ENCODE measurements around the gene PDLIM1.

DNA sequence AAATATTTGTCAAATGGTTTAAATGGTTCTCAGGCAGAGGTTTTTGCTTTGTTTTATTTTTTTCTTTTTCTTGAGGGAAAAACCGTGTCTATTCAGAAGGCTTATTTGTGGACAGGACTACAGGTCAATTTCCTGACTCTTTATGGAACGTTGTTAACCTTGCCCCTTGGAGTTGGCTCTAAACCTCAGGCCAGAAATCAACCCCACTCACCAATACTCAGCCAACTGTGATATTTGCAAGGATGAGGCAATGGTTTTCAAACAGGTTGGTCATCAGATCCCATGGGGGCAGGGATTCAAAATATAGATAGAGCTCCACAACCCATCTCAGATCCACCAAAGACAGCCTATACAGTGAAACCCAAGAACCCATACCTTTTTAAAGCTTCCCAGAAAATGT, 10.2 kb downstream of the PDLIM1 start:
- TF ChIP-seq EZH2 (optimal IDR thresholded peaks at IDR 0.05; ENCODE audit: low read depth, low read length) (no peak), EZH2phosphoT487 (IDR thresholded peaks at IDR 0.05; ENCODE audit: low read length) (no peak)
- TF ChIP-seq, protein P1, sequence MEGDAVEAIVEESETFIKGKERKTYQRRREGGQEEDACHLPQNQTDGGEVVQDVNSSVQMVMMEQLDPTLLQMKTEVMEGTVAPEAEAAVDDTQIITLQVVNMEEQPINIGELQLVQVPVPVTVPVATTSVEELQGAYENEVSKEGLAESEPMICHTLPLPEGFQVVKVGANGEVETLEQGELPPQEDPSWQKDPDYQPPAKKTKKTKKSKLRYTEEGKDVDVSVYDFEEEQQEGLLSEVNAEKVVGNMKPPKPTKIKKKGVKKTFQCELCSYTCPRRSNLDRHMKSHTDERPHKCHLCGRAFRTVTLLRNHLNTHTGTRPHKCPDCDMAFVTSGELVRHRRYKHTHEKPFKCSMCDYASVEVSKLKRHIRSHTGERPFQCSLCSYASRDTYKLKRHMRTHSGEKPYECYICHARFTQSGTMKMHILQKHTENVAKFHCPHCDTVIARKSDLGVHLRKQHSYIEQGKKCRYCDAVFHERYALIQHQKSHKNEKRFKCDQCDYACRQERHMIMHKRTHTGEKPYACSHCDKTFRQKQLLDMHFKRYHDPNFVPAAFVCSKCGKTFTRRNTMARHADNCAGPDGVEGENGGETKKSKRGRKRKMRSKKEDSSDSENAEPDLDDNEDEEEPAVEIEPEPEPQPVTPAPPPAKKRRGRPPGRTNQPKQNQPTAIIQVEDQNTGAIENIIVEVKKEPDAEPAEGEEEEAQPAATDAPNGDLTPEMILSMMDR (IDR thresholded peaks at IDR 0.05; ENCODE audit: low read length): no peak
